HepG2 (cell line): ENCODE measurements around the gene CPM. TPM values are rescaled to one million over a fixed set of nuclear protein-coding genes. Genes with fewer than 3 reads are reported as not detected.

Source experiments
- ARID3A ChIP-seq: IDR thresholded peaks from 2 replicates; pipeline ENCODE4 v1.6.1; 2012; ENCODE audit warnings: low read depth, low read length, improper control_type of control experiment
- ATAD3A ChIP-seq: sonication (generic); formaldehyde crosslinking; IDR thresholded peaks from 2 replicates; pipeline ENCODE4 v1.4.0; 2020; ENCODE audit warnings: missing genetic modification reagents
- ATF3 ChIP-seq: sonication (generic); formaldehyde crosslinking; IDR thresholded peaks from 2 replicates; pipeline ENCODE4 v1.4.0; 2020; ENCODE audit warnings: missing genetic modification reagents
- CERS6 ChIP-seq: sonication (generic); formaldehyde crosslinking; IDR thresholded peaks from 2 replicates; pipeline ENCODE4 v1.5.0; 2020; ENCODE audit warnings: missing genetic modification reagents
- HMGXB3 ChIP-seq: sonication (generic); formaldehyde crosslinking; IDR thresholded peaks from 2 replicates; pipeline ENCODE4 v1.4.0; 2020; ENCODE audit warnings: missing genetic modification reagents, borderline replicate concordance
- IRF9 ChIP-seq: sonication (generic); formaldehyde crosslinking; IDR thresholded peaks from 2 replicates; pipeline ENCODE4 v1.8.0; 2022; ENCODE audit warnings: missing genetic modification reagents, mild to moderate bottlenecking, borderline replicate concordance
- KLF12 ChIP-seq: sonication (generic); formaldehyde crosslinking; IDR thresholded peaks from 2 replicates; pipeline ENCODE4 v1.4.0; 2020; ENCODE audit warnings: missing genetic modification reagents, borderline replicate concordance
- NAIF1 ChIP-seq: sonication (generic); formaldehyde crosslinking; IDR thresholded peaks from 2 replicates; pipeline ENCODE4 v1.5.0; 2020; ENCODE audit warnings: mild to moderate bottlenecking, missing genetic modification reagents, borderline replicate concordance
- NRL ChIP-seq: sonication (generic); formaldehyde crosslinking; IDR thresholded peaks from 2 replicates; pipeline ENCODE4 v1.5.0; 2020; ENCODE audit warnings: missing genetic modification reagents, mild to moderate bottlenecking, moderate library complexity, borderline replicate concordance
- PLSCR1 ChIP-seq: sonication (generic); formaldehyde crosslinking; IDR thresholded peaks from 2 replicates; pipeline ENCODE4 v1.5.0; 2020; ENCODE audit warnings: missing genetic modification reagents, mild to moderate bottlenecking, borderline replicate concordance
- PRMT3 ChIP-seq: sonication (generic); formaldehyde crosslinking; IDR thresholded peaks from 2 replicates; pipeline ENCODE4 v1.8.1; 2022; ENCODE audit warnings: low read depth, mild to moderate bottlenecking, moderate library complexity, missing genetic modification reagents, borderline replicate concordance
- RAD21 ChIP-seq: fragments of 450-650 bp; formaldehyde crosslinking; IDR thresholded peaks from 2 replicates; pipeline ENCODE4 v1.5.0; 2020; ENCODE audit warnings: mild to moderate bottlenecking
- TEAD2 ChIP-seq: sonication (generic); formaldehyde crosslinking; IDR thresholded peaks from 2 replicates; pipeline ENCODE4 v1.9.0; 2021; ENCODE audit warnings: missing genetic modification reagents
- ZBTB7B ChIP-seq: sonication (generic); formaldehyde crosslinking; IDR thresholded peaks from 2 replicates; pipeline ENCODE4 v1.4.0; 2020; ENCODE audit warnings: missing genetic modification reagents
- ZFAT ChIP-seq: sonication (generic); formaldehyde crosslinking; conservative IDR thresholded peaks from 2 replicates; pipeline ENCODE4 v1.8.1; 2023; ENCODE audit warnings: missing genetic modification reagents, inconsistent platforms
- ZNF674 ChIP-seq: sonication (generic); formaldehyde crosslinking; IDR thresholded peaks from 2 replicates; pipeline ENCODE4 v1.5.0; 2020; ENCODE audit warnings: low read depth, mild to moderate bottlenecking, missing genetic modification reagents
- ZNF768 ChIP-seq: sonication (generic); formaldehyde crosslinking; IDR thresholded peaks from 2 replicates; pipeline ENCODE4 v1.4.0; 2020; ENCODE audit warnings: missing genetic modification reagents
- ZNF883 ChIP-seq: sonication (generic); formaldehyde crosslinking; IDR thresholded peaks from 2 replicates; pipeline ENCODE4 v1.5.1; 2020; ENCODE audit warnings: mild to moderate bottlenecking, missing genetic modification reagents; ENCODE audit errors: not compliant biosample characterization
- polyA plus RNA-seq, 8 experiments: library from polyadenylated mRNA; depleted of rRNA in 3 of 8; stranded (reverse) in 7 of 8; unstranded in 1 of 8; fragments of >200 nt; fragmentation: Illumina TruSeq in 4 of 8; extraction: Trizol in 4 of 8; gene quantifications; 2 replicates each; pipeline versions ENCODE4 v1.2.1 to v1.2.3, GENCODE V29; 2011 to 2016; ENCODE audit warnings: low read depth in 4 of 8, missing spikeins in 1 of 8, mixed read lengths in 1 of 8; ENCODE audit not compliant: insufficient read depth in 1 of 8
- total RNA-seq, 5 experiments: library from RNA; depleted of rRNA; stranded (reverse); fragments of >200 nt; fragmentation: Illumina TruSeq; extraction: Trizol; gene quantifications; 2 replicates each; pipeline ENCODE4 v1.2.3, GENCODE V29; 2016; ENCODE audit warnings: low read depth in 1 of 5

Gene CPM
- total and polyA plus RNA-seq, 2 of the 13 experiments (the other 11 are each of a cell fraction or from before 2014, with no cell fraction given) = not detected

GRCh38 chr12:68807576-68808387 lies 125.2 kb downstream of the CPM start, which contains the start of gene MDM2 (continued):
- peak; percentile 84; the same call in 1 of the 2 replicates for TF ChIP-seq KLF12
- peak; percentile 42; the same call in 1 of the 2 replicates for TF ChIP-seq ZBTB7B (CRISPR knock-in tag)
- TF ChIP-seq NAIF1 (CRISPR knock-in tag) = peak; percentile 99
- peak; percentile 69 for TF ChIP-seq PRMT3 (CRISPR knock-in tag)
- TF ChIP-seq CERS6 (CRISPR knock-in tag) = no peak
- TF ChIP-seq TEAD2 (CRISPR knock-in tag) = no peak
- TF ChIP-seq HMGXB3 = peak; percentile 49; the same call in 1 of the 2 replicates
- TF ChIP-seq ATAD3A (CRISPR knock-in tag) = no peak
- no peak for TF ChIP-seq ATF3 (CRISPR knock-in tag)
- 0 out of 2 replicates have a peak, but pooled peaks have one; percentile 33 for TF ChIP-seq IRF9 (CRISPR knock-in tag)
- no peak for TF ChIP-seq ARID3A
- TF ChIP-seq ZFAT = no peak
- TF ChIP-seq ZNF674 (CRISPR knock-in tag) = 0 out of 2 replicates have a peak, but pooled peaks have one; percentile 10
- TF ChIP-seq PLSCR1 = no peak
- peak; percentile 41 for TF ChIP-seq ZNF768 (CRISPR knock-in tag)
- peak; percentile 69 for TF ChIP-seq RAD21 (CRISPR knock-in tag)
- TF ChIP-seq NRL (CRISPR knock-in tag) = peak; percentile 89
- peak; percentile 48 for TF ChIP-seq ZNF883
